Activated CD4-positive, alpha-beta T cell treated with anti-CD3 and anti-CD28 coated beads, Interleukin-2, amount 50 U/mL, for 4 hours (primary cell): Measurements from ENCODE around the gene SLC25A25.

Experiments
- DNase-seq, 2 experiments: peaks; one replicate each; pipeline ENCODE4 v3.0.0-alpha.2; 2020

SLC25A25 gene

DNA sequence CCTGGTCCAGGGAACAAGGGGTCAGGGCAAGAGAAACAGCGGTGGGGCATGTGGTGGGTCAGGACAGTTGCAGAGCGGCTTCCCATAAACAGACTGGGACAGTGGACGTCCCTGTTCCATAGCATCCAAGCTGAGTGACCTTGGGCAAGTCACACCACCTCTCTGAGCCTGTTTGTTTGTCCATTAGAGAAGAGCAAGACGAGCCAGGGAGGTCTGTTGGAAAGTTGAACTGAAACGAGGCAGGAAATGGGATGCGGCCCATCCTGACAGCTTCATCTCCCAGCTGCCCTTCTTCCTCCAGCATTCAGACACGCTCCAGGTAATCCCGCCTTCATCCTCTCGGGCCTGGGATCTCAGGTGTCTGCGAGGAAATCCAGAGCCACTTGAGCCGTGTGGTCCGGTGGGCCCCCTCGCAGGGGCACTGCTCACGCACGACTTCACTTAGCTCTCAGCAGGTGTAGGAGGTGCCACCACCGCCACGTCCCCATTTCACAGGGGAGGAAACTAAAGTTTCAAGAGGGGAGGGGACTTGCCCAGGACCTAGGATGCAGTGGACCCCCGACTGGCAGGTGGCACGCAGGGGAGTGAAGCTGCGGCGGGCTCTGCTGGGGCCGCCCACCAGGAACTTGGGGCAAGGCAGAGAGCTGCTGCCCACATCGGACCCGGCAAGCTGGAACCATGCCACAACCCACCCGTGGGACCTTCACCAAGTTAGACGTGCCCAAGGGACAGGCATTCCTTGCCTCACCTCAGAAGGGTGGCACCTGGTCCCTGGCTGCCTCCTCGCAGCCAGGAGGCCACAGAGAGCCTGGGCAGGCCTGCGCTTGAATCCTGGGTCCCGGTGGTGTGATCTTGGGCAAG, 46.5 kb downstream of the SLC25A25 start:
- DNase-seq: no peak

DNA sequence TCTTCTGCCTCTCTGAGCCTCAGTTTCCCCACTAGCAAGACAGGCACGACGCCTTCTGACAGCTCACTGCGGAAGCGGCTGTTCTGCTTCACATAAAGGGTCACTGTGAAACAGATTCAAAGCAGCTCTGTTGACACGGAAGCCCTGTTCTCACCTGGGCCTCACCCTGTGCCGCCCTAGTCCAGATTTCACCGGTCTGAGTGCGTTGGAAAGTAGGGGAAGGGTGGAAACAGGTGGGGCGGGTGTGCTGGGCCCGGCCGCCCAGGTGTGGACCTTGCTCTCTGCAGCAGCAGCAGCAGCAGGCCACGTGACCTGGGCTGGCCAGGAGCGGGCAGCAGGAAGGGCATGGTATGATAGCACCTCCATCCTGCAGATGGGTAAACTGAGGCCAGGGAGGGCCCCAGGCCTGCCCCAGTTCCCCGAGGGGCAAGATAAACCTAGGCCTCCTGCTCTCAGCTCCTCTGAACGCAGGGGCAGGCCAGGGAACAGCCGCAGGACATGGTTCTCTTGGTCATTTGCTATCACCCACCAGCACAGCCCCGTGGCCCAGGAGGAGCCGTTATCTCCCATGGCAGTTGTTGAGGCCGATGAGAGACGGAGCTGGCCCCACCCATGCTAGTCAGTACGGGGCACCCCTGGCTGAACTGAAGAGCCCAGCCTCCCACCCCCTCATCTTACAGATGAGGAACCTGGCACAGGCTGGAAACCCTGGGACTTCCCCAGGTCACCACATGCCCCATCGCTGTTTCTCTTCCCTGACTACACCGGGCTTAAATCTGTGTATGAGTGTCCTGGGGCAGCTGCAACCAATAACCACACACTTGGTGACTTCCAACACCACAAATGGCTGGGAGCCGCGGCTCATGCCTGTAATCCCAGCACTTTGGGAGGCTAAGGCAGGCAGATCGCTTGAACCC, 47.4 kb downstream of the SLC25A25 start:
- DNase-seq: no peak

DNA sequence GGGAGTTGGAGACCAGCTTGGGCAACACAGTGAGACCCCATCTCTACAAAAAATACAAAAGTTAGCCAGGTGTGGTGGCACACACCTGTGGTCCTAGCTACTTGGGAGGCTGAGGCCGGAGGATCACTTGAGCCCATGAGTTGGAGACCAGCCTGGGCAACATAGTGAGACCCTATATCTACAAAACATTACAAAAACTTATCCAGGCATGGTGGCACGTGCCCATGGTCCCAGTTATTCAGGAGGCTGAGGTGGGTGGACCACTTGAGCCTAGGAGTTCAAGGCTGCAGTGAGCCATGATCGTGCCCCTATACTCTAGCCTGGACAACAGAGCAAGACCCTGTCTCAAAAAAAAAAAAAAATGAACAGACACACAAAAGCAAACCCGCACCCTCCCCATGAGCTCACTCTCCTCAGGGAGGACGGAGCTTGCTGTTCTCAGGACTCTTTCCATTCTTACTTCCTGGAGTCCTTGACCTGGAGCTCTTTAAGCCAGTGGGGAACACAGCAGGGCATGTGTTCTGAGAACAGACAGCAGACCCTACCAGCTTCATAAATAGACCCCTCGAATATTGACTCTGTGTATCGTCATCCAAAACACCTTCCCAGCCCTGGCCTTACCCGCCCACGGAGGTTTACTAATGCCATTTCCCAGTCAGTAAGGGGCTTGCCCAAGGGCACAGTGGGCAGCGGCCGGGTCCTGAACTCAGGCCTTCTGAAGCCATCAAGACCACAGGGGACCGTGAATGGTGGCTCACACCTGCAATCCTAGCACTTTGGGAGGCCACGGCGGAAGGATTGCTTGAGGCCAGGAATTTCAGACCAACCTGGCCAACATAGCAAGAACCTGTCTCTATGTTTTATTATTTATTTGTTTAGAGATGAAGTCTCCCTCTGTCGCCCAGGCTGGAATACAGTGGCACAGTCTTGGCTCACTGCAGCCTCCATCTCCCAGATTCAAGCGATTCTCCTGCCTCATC, 48.4 kb downstream of the SLC25A25 start:
- DNase-seq: no peak

DNA sequence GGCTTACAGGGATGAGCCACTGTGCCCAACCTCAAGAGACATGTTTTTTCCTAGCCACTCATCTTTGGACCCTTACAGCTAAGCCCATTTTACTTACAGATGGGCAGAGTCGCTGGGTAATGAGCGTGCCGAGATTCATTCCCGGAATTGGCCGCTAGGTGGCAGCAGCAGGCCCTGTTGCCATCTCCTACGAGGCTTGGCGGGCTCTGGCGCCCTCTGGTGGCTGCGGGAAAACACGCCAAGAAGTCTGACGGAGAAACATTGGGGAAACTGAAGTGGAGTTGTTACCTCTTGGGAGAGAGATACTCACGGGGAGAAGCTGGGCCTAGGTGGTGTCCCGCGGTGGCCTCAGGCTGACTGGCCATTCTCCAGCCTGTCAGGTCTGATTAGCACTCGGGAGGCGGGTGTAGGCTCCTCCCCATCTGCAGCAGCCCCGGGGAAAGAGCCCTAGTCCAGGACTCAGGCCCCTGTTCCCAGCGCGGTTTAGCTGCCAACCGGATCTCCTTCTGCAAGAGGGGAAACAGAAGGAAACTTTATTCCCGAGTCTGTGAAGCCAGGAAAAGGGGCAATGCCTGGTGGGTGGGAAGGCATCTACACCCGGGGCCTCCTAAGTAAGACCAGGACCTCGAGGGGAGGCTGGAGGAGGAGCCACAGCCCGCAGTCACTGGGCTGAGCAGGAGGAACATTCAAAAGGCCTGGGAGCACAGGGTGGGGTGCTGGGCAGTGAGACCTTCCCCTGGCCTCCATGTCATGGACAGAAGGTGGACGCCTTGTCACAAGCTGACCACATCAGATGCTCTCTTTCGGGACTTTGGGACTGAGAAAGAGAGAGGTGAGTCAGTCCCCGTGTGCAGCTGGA, 49.8 kb downstream of the SLC25A25 start:
- peak; percentile 96 to 98 for DNase-seq

DNA sequence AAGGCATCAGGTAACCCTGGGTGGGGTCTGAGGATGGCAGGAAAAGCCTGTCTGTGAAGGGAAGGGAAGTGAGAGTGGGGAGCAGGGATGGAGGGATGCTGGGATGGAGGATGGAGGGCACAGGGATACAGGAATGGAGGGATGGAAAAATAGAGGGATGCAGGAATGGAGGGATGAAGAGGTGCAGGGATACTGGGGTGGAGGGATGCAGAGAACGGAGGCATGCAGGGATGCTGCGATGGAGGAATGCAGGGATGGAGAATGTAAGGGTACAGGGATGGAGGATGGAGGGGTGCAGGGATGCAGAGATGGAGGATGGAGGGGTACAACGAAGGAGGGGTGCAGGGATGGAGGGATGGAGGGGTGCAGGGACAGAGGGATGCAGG, 50.4 kb downstream of the SLC25A25 start:
- DNase-seq: no peak

DNA sequence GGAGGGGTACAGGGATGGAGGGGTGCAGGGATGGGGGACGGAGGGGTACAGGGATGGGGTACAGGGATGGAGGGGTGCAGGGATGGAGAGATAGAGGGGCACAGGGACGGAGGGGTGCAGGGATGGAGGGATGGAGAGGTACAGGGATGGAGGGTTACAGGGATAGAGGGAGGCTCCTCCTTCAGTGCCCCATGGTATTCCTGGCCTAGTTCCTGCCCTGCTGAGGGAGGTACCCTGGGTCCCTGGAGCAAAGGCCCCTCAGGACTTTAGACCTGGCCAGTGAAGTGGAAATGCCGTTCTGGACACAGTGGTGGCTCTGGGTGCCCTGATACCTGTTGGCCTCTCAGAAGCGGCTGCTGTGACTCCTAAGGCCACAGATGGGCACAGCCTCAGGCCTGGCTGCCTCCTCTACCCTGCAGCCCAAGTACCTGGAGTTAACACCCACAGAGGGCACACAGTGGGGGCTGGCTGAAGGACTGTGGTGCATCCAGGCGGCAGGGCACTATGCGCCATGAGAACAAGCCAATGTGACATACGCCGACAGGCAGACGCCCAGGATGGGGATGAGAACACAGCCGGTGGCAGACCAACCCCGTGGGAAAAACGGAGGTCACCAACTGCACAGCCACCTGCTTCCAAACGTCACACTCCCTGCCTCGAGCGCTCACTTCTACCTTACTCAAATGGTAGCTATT, 51.1 kb downstream of the SLC25A25 start:
- no peak for DNase-seq

DNA sequence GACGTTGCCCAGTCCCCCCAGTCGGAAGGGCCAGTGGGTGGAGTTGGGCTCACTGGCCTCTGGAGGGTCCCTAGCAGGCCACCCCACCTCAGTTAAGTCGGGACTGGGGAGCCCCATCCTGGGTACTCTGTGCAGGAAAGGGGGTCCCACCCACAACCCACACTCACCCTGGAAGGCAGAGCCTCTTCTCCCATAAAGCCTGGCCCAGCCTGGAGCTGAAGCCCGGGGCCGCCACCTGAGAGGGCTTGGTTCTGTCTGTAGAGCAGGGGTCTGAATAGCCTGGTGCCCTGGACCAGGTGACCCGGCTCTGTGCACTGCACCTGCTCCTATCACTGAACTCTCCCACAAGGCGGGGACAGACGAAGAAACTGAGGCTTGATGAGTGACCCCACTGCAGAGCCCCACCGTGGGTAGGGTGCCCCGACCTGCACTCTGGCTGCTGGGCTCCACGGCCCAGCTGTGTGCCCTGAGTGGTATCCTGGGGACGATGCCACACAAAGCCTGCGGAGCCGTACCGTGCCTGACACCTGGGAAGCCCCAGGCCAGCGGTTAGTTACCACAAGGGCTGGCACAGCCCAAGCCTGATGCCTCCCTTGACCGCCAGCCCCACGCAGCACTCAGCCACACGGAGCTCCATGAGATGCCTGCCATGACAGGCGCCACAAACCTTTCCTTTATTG, 52.2 kb downstream of the SLC25A25 start:
- no peak for DNase-seq

DNA sequence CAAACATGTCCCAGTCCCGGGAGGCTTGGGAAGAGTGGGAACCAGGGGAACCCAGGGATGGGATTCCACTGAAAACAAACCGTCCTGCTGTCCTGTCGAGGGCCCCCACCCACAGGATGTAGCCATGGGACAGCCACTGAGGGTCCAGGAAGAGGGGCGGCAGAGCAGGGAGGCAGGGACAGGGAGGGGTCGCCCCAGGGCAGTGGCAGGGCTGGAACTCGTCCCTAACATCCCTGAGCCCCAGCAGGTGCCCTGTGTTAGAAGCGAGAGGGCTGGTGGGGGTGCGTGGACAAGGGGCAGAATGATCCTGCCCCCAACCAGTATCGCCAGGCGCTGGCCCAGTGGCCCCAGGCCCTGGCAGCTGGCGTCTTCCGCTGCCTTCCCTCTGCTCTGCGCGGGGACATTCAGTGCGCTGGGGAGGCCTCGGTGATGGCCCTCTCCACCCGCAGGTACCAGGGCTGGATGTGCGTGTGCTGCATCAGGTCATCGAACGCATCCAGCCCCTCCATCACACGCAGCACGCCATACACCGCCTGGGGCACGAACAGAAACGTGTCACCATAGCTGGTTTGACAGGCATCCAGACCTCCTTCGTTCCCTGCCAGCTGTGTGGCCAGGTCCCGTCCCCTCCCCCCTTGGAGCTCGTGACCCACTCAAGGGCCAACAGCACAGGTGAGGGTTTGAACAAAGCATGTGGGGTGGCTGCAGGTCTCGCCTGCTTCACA, 52.9 kb downstream of the SLC25A25 start:
- DNase-seq: no peak

DNA sequence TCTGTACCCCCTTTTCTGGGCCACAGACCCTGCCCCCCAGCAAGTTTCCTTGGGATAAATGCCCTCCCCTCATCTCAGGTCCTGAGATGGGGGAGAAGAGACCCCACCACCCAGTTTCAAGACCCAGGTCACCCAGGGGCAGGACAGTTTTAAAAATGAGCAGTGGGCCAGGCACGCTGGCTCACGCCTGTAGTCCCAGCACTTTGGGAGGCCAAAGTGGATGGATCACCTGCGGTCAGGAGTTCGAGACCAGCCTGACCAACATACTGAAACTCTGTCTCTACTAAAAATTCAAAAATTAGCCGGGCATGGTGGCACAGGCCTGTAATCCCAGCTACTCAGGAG, 53.4 kb downstream of the SLC25A25 start:
- DNase-seq: no peak

DNA sequence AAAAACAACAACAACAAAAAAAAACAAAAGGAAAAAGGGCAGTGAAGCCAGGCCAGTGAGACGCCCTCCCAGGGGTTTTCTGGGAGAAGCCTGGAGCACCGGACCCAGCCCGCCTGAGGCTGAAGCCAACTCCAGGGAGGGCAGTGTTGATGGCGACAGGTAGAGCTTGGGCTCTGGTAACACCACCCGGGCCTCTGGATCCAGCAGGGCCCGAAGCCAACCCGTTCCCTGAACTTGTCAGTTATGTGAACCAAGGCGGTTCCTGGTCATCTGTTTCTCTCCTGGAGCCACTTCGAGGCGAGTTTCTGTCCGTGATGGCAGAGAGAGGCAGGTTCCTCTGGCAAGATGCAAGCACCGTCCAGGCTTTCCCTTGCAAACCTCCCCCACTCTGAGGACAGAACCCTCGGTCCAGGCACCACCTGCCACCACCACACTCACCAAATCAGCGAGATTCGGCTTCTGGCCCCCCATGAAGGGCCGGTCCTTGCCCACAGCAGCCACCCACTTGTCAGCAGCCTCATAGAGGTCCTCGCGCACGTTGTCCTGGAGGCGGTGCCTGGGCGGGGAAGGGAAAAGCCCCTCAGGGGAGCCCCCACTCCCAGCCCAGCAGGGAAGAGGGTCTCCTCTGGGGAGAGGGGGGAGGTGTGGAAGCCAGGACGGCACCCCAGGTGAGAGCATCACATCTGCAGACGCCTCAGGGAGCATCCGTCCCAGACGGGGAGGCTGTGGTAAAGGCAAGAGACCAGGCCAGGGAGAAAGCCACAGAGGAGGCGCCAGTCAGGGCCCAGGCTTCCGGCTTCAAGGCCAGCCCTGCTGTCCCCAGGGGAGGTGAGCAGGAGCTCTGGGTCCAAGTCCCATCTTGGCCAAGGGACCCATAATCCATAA, 54.1 kb downstream of the SLC25A25 start:
- no peak for DNase-seq

DNA sequence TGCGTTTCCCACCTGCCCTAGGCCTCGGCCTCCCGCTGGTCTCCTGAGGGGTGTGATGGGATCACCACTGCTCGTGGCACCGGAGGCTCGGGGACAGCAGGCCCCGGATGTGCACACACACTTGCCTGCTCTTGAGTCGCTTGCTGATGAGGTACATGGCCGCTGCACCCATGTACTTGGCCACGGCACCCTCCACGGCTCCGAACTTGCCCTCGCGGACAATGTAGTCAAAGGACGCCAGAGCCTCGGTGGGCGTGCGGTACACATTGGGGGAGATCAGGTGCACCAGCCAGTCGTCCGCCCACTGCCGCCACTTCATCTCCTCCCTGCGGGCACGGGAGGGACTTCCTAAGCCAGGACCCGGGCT, 54.8 kb downstream of the SLC25A25 start:
- DNase-seq: no peak

DNA sequence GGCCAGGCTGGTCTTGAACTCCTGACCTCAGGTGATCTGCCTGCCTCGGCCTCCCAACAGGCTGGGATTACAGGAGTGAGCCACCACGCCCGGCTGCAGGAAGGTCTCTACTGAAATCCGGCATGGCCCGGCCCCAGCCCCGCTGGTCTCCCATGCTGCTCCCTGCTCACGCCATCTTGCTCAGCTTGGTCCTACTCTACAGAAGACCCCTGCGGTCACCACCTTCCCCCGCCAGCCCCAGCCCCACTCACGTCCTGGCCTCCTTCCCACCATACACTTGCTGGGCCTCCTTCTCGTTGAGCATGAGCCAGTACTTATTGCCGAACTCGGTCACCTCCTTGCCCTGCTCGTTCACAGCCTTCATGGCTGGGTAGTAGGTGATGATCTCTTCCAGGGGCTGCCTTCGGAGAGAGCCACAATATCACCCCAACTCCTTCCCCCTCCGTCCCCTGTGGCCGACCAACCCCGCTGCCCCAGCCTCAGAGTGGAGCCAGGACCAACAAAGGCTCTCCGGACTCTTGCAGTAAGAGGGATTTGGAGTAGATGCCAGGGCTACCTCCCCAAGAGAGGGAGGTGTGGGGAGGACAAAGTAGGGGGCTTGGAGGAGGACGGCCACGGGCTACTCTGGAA, 55.5 kb downstream of the SLC25A25 start:
- no peak for DNase-seq

DNA sequence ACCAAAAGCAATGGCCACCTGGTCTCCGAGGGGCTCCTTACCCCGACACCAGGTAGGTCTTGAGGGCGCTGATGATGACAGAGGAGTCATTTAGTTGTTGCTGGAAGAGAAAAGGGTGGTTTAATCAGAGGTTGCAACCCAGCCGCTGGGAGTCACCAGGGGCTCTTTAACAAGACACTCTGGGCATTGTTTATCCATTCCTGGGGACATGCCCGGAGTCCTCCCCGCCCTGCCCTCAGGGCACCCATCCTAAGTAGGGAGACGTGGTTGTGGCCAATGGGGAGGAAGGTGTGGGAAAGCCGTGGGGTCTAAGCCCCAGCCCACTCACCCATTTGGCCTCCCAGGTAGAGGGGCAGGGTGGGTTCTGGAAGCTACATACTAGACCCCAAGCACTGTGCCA, 56.4 kb downstream of the SLC25A25 start:
- no peak for DNase-seq

DNA sequence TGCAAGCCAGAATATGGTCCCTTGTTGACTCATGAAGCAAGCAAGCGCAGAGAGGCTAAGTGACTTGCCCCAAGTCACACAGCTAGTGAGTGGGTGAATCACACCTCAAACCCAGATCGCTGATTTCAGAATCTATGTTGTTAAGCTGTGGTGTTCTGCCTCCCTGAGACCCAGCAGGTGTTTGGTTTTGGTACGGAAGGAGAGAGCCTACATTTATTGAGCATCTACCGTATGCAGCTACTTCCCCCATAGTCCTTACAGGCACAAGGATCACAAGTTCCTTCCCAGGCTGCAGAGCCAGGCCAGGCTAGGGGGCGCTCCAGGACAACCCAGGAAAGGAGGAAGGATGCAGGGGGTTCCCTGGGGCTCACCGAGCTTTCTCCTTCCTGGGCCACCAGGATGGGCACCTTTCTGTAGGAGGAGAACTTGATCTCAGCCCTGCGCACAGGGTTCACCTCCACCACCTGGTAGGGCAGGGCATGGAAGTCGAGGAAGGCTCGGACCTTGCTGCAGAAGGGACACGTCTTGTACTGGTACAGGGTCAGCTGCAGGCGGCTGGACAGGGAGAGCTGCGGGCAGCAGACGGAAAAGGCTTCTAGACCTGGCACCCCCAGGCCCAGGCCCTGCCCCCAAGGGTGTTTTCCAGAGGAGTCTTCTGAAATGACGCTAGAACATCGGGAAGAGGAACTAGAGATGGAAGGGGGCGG, 57.0 kb downstream of the SLC25A25 start:
- DNase-seq: peak; percentile 23 to 35

DNA sequence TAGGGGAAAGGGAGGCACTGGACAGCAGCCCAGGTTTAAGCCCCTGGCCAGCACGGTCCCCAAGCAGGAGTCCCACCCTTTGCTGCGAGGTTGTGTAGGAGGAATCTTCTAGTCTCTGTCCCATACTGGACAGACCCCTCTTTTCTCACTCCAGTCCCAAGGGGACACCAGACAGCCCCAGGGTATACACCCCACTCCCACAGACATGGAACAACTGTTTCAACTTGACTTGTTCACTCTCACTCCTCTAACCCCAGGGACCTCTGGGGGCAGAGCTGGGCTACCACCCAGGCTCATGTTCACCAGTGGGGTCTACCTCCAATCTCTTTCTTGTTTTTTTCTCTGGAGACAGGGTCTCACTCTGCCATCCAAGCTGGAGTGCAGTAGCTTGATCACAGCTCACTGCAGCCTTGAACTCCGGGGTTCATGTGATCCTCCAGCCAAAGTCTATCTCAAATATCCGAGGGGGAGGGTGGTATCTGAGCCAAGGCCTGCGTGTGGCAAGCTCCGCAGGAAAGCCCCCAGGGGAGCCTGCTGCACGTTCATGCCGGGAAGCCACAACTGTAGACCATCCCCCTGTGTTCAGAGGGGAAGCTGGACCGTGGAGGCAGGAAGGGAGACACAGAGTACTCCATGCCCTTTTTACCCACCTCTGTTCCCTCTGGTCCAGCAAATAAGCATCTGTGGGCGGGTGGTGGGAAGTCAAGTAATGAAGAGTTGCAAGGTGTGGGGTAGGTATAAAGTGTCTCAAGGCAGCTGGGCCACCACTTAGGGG, 57.7 kb downstream of the SLC25A25 start:
- DNase-seq: no peak

DNA sequence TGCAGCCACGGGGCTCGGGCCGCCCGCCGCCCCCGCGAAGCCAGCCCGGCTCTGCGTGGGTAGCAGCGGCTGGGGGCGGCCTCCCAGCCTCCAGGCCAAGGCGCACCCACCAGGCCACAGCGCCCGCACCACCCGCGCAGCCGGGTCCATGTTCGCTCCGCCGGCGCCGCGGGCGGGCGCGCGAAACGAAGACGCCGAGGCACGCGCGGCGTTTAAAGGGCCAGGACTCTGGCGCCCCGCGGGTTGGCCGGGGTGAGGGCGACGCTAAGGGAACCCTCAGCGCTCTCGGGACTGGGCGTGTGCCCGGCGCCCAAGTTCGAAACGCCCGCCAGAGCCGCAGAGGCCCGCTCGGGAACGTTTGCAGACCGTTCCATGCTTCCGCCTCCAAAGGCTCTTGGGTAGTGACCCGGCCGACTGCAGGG, 59.5 kb downstream of the SLC25A25 start, which contains the start of gene PTGES2:
PTGES2 (minus strand) TSS at position 162 of the 422 bp plus-strand sequence; CDS start at position 150, 12 bp downstream.
- DNase-seq: peak; percentile 76 to 80
